AG09319 (cell line): ENCODE results near the gene CD44.

ENCODE experiments used
- DNase-seq: peaks from one replicate; pipeline ENCODE4 v3.0.0-alpha.2; 2010; ENCODE audit warnings: low read depth; ENCODE audit errors: extremely low read depth
- CTCF ChIP-seq: IDR thresholded peaks from 2 replicates; pipeline ENCODE4 v1.5.1; 2011; ENCODE audit warnings: low read depth, mild to moderate bottlenecking, inconsistent platforms, low read length, moderate library complexity

CD44 gene

GRCh38 chr11:35253237-35253636 is 114.3 kb downstream of the CD44 start:
- DNase-seq: no peak

GRCh38 chr11:35255514-35255913 is 116.5 kb downstream of the CD44 start:
- TF ChIP-seq CTCF: no peak
- no peak for DNase-seq

More at GRCh38 chr11:35253237-35253636, 114.3 kb downstream of the CD44 start:
- no peak for TF ChIP-seq CTCF

GRCh38 chr11:35256296-35256695 is 117.3 kb downstream of the CD44 start:
- DNase-seq: no peak
- TF ChIP-seq CTCF: no peak

GRCh38 chr11:35257281-35257680 is 118.3 kb downstream of the CD44 start:
- TF ChIP-seq CTCF: no peak
- no peak for DNase-seq

GRCh38 chr11:35259529-35259928 is 120.6 kb downstream of the CD44 start:
- DNase-seq: no peak
- no peak for TF ChIP-seq CTCF

GRCh38 chr11:35260342-35260985 is 121.5 kb downstream of the CD44 start:
- TF ChIP-seq CTCF: no peak
- peak; percentile 73 for DNase-seq

GRCh38 chr11:35261197-35261596 is 122.2 kb downstream of the CD44 start:
- no peak for DNase-seq

More at GRCh38 chr11:35261197-35261596, 122.2 kb downstream of the CD44 start:
- TF ChIP-seq CTCF: no peak
